Muscle layer of colon (tissue), 2 donors: ENCODE results near the gene LAMA4.
A peak's percentile ranks its signal among the peaks of the same experiment; 100 is the strongest.

Experiments used
- H3K27ac ChIP-seq: one replicate; pipeline ENCODE4 v1.7.0; 2013; ENCODE audit warnings: low read depth, mild to moderate bottlenecking, low read length, moderate library complexity
- H3K27me3 ChIP-seq, 2 donors: one replicate each; pipeline ENCODE4 v1.7.0; 2013; ENCODE audit warnings: low read length in 2 of 2, mild to moderate bottlenecking in 2 of 2; ENCODE audit not compliant: insufficient read depth in 2 of 2, control insufficient read depth in 1 of 2
- H3K36me3 ChIP-seq: one replicate; pipeline ENCODE4 v1.7.0; 2013; ENCODE audit warnings: mild to moderate bottlenecking, low read length; ENCODE audit not compliant: insufficient read depth
- H3K4me1 ChIP-seq: one replicate; pipeline ENCODE4 v1.7.0; 2013; ENCODE audit warnings: mild to moderate bottlenecking, low read length; ENCODE audit not compliant: insufficient read depth
- H3K4me3 ChIP-seq, 2 donors: one replicate each; pipeline ENCODE4 v1.7.0; 2013; ENCODE audit warnings: low read length in 2 of 2, low read depth in 1 of 2, mild to moderate bottlenecking in 1 of 2, moderate library complexity in 1 of 2
- H3K9ac ChIP-seq: one replicate; pipeline ENCODE4 v1.7.0; 2013; ENCODE audit warnings: low read length
- H3K9me3 ChIP-seq: one replicate; pipeline ENCODE4 v1.7.0; 2013; ENCODE audit warnings: mild to moderate bottlenecking, low read length
- donor health status: abdominal sarcoma.
- donor health status: Adenocarcinoma of cecum.

The LAMA4 gene

GRCh38 chr6:112270756-112271155, 16.4 kb upstream of the LAMA4 start:
- H3K36me3 ChIP-seq, result no peaks in the 10 kb centered on the region
- no peaks in the 10 kb centered on the region for H3K27me3 ChIP-seq
- peaks cover 25% of the 10 kb centered on the region for H3K4me1 ChIP-seq
- H3K9me3 ChIP-seq, result no peaks in the 10 kb centered on the region
- no peak overlapping the region for H3K27ac ChIP-seq
- H3K9ac ChIP-seq, result no peak overlapping the region
- H3K4me3 ChIP-seq, result no peak overlapping the region

GRCh38 chr6:112269979-112270566, 15.7 kb upstream of the LAMA4 start:
- no peak overlapping the region for H3K9ac ChIP-seq
- H3K4me1 ChIP-seq, result peaks cover 25% of the 10 kb centered on the region
- H3K27ac ChIP-seq, result no peak overlapping the region
- H3K9me3 ChIP-seq, result no peaks in the 10 kb centered on the region
- H3K36me3 ChIP-seq, result no peaks in the 10 kb centered on the region
- H3K27me3 ChIP-seq, result no peaks in the 10 kb centered on the region
- H3K4me3 ChIP-seq, result no peak overlapping the region

GRCh38 chr6:112269114-112269513, 14.7 kb upstream of the LAMA4 start:
- no peaks in the 10 kb centered on the region for H3K27me3 ChIP-seq
- no peak overlapping the region for H3K4me3 ChIP-seq
- H3K4me1 ChIP-seq, result peaks cover 25% of the 10 kb centered on the region
- peak overlapping the region; percentile 71 for H3K27ac ChIP-seq
- no peak overlapping the region for H3K9ac ChIP-seq
- no peaks in the 10 kb centered on the region for H3K36me3 ChIP-seq
- H3K9me3 ChIP-seq, result no peaks in the 10 kb centered on the region

- no peaks in the 10 kb centered on the region for H3K27me3 ChIP-seq
- no peak overlapping the region for H3K4me3 ChIP-seq
- H3K9me3 ChIP-seq, result no peaks in the 10 kb centered on the region
- H3K36me3 ChIP-seq, result no peaks in the 10 kb centered on the region
- peak overlapping the region; percentile 71 for H3K27ac ChIP-seq
- H3K4me1 ChIP-seq, result peaks cover 25% of the 10 kb centered on the region
- H3K9ac ChIP-seq, result no peak overlapping the region
Measured at GRCh38 chr6:112268654-112269053, 14.3 kb upstream of the LAMA4 start.

GRCh38 chr6:112268019-112268418, 13.7 kb upstream of the LAMA4 start:
- Histone ChIP-seq H3K4me3 (no peak overlapping the region), H3K36me3 (no peaks in the 10 kb centered on the region), H3K4me1 (peaks cover 25% of the 10 kb centered on the region), H3K9me3 (no peaks in the 10 kb centered on the region), H3K9ac (no peak overlapping the region), H3K27me3 (no peaks in the 10 kb centered on the region), H3K27ac (no peak overlapping the region)

- Histone ChIP-seq H3K9me3 (no peaks in the 10 kb centered on the region), H3K27me3 (no peaks in the 10 kb centered on the region), H3K27ac (no peak overlapping the region), H3K4me3 (no peak overlapping the region), H3K9ac (no peak overlapping the region), H3K4me1 (peaks cover 25% of the 10 kb centered on the region), H3K36me3 (no peaks in the 10 kb centered on the region)
Measured at GRCh38 chr6:112266331-112266730, 12.0 kb upstream of the LAMA4 start.

GRCh38 chr6:112259337-112259675, 4.9 kb upstream of the LAMA4 start:
- Histone ChIP-seq H3K27me3 (no peaks in the 10 kb centered on the region), H3K27ac (no peak overlapping the region), H3K4me3 (no peak overlapping the region)

GRCh38 chr6:112258642-112259336, 4.4 kb upstream of the LAMA4 start:
- Histone ChIP-seq H3K9me3 (no peaks in the 10 kb centered on the region), H3K27ac (no peak overlapping the region), H3K4me3 (no peak overlapping the region)

More at GRCh38 chr6:112259337-112259675, 4.9 kb upstream of the LAMA4 start:
- peaks cover 11% of the 10 kb centered on the region for H3K4me1 ChIP-seq
- no peak overlapping the region for H3K9ac ChIP-seq
- H3K36me3 ChIP-seq, result no peaks in the 10 kb centered on the region
- no peaks in the 10 kb centered on the region for H3K9me3 ChIP-seq

GRCh38 chr6:112257178-112257855, 3.0 kb upstream of the LAMA4 start:
- H3K27ac ChIP-seq, result no peak overlapping the region
- H3K9me3 ChIP-seq, result no peaks in the 10 kb centered on the region
- H3K9ac ChIP-seq, result no peak overlapping the region
- H3K36me3 ChIP-seq, result no peaks in the 10 kb centered on the region
- no peaks in the 10 kb centered on the region for H3K27me3 ChIP-seq
- H3K4me1 ChIP-seq, result peaks cover 11% of the 10 kb centered on the region
- H3K4me3 ChIP-seq, result no peak overlapping the region

More at GRCh38 chr6:112258642-112259336, 4.4 kb upstream of the LAMA4 start:
- H3K9ac ChIP-seq, result no peak overlapping the region
- H3K36me3 ChIP-seq, result no peaks in the 10 kb centered on the region
- peaks cover 11% of the 10 kb centered on the region for H3K4me1 ChIP-seq
- H3K27me3 ChIP-seq, result no peaks in the 10 kb centered on the region

GRCh38 chr6:112254921-112255320, 554 bp upstream of the LAMA4 start:
- H3K9ac ChIP-seq, result peak overlapping the region; percentile 68
- H3K27me3 ChIP-seq, result no peaks in the 10 kb centered on the region
- H3K36me3 ChIP-seq, result peaks cover 7% of the 10 kb centered on the region
- peak overlapping the region in 1 of 2 donors; percentile 92 for H3K4me3 ChIP-seq
- H3K9me3 ChIP-seq, result no peaks in the 10 kb centered on the region
- H3K27ac ChIP-seq, result peak overlapping the region; percentile 97
- peaks cover 23% of the 10 kb centered on the region for H3K4me1 ChIP-seq

- peak overlapping the region; percentile 68 for H3K9ac ChIP-seq
- no peaks in the 10 kb centered on the region for H3K27me3 ChIP-seq
- peaks cover 38% of the 10 kb centered on the region for H3K4me1 ChIP-seq
- H3K27ac ChIP-seq, result peak overlapping the region; percentile 97
- H3K4me3 ChIP-seq, result peak overlapping the region; percentile 87 to 92
- H3K9me3 ChIP-seq, result no peaks in the 10 kb centered on the region
- peaks cover 7% of the 10 kb centered on the region for H3K36me3 ChIP-seq
Measured at GRCh38 chr6:112253498-112253840, 898 bp downstream of the LAMA4 start.
